NOMO-1 (cell line): ENCODE measurements around the gene TGM3.

Source experiments
- DNase-seq, 2 experiments: peaks; one replicate each; lab custom pipeline; 2025; ENCODE audit not compliant: unreplicated experiment in 2 of 2; lab: John Stamatoyannopoulos, UW

The TGM3 gene

GRCh38 chr20:2305029-2305428 is 9.2 kb downstream of the TGM3 start:
- DNase-seq: no peak

GRCh38 chr20:2305479-2305878 is 9.7 kb downstream of the TGM3 start:
- DNase-seq: no peak

GRCh38 chr20:2305946-2306345 is 10.1 kb downstream of the TGM3 start:
- DNase-seq: no peak

- DNase-seq: no peak
These were observed 11.3 kb downstream of the TGM3 start for GRCh38 chr20:2307136-2307535.

- DNase-seq: peak in 1 of 2 experiments; percentile 34
These were observed 15.5 kb downstream of the TGM3 start for GRCh38 chr20:2311329-2311728.

GRCh38 chr20:2312876-2313275 is 17.1 kb downstream of the TGM3 start:
- no peak for DNase-seq

GRCh38 chr20:2313316-2313715 is 17.5 kb downstream of the TGM3 start:
- DNase-seq: no peak

GRCh38 chr20:2314759-2315439 is 19.1 kb downstream of the TGM3 start:
- peak; percentile 84 to 90 for DNase-seq

- DNase-seq: no peak
These were observed 19.6 kb downstream of the TGM3 start for GRCh38 chr20:2315440-2315778.

GRCh38 chr20:2316847-2317495 is 21.2 kb downstream of the TGM3 start:
- DNase-seq: no peak

- DNase-seq: no peak
These were observed 25.2 kb downstream of the TGM3 start for GRCh38 chr20:2320813-2321658.

GRCh38 chr20:2323051-2323450 is 27.2 kb downstream of the TGM3 start:
- no peak for DNase-seq

GRCh38 chr20:2326046-2326445 is 30.2 kb downstream of the TGM3 start:
- DNase-seq: no peak

- DNase-seq: no peak
These were observed 32.1 kb downstream of the TGM3 start for GRCh38 chr20:2327620-2328555.

- DNase-seq: no peak
These were observed 33.5 kb downstream of the TGM3 start for GRCh38 chr20:2329286-2329685.

- DNase-seq: peak; percentile 91 to 95
These were observed 34.4 kb downstream of the TGM3 start for GRCh38 chr20:2330090-2330695.

GRCh38 chr20:2331106-2331505 is 35.3 kb downstream of the TGM3 start:
- DNase-seq: peak in 1 of 2 experiments; percentile 21

- DNase-seq: no peak
These were observed 36.2 kb downstream of the TGM3 start for GRCh38 chr20:2331901-2332565.

- no peak for DNase-seq
These were observed 36.9 kb downstream of the TGM3 start for GRCh38 chr20:2332711-2333110.

GRCh38 chr20:2333821-2334220 is 38.0 kb downstream of the TGM3 start:
- no peak for DNase-seq
